H1 (cell line): Measurements from ENCODE around the gene SLC38A5. TPM values are rescaled to one million over a fixed set of nuclear protein-coding genes. Genes with fewer than 3 reads are reported as not detected.

Source experiments
- CTCF ChIA-PET: fragments of 300-600 bp; sonication (Branson Sonifier 250); formaldehyde crosslinking; loops from one replicate; lab custom pipeline; 2021; ENCODE audit not compliant: partially characterized antibody; lab: Charles Lee
- POLR2A ChIA-PET: fragments of 300-600 bp; sonication (Branson Sonifier 250); formaldehyde crosslinking; loops from one replicate; lab custom pipeline; 2021; ENCODE audit warnings: inconsistent platforms; ENCODE audit not compliant: partially characterized antibody; lab: Charles Lee
- DNase-seq, 2 experiments: peaks; one replicate each; pipeline versions ENCODE4 v3.0.0 to v3.0.0-alpha.2; 2010 to 2022; ENCODE audit warnings: low spot score in 2 of 2, low read depth in 1 of 2, mixed read lengths in 1 of 2
- FAIRE-seq: peaks from 2 replicates; lab custom pipeline; 2011; peaks lifted over from hg19 to GRCh38; lab: Jason Lieb, UNC
- H2AFZ ChIP-seq: 2 replicates; pipeline ENCODE4 v1.8.1; 2012; ENCODE audit warnings: low read length, inconsistent platforms
- H2AK5ac ChIP-seq: 2 replicates; pipeline ENCODE4 v1.6.1; 2013; ENCODE audit warnings: low read depth, low read length
- H2BK120ac ChIP-seq: replicated peaks from 2 replicates; pipeline ENCODE3; 2013; ENCODE audit warnings: low read depth, low read length, inconsistent platforms
- H2BK12ac ChIP-seq: 2 replicates; pipeline ENCODE4 v1.6.1; 2013; ENCODE audit warnings: low read depth, low read length
- H2BK15ac ChIP-seq: 2 replicates; pipeline ENCODE4 v1.6.1; 2013; ENCODE audit warnings: low read length
- H2BK20ac ChIP-seq: 2 replicates; pipeline ENCODE4 v1.6.1; 2013; ENCODE audit warnings: low read length
- H2BK5ac ChIP-seq: 2 replicates; pipeline ENCODE4 v1.6.1; 2013; ENCODE audit warnings: low read depth, low read length
- H3K14ac ChIP-seq: 2 replicates; pipeline ENCODE4 v1.6.1; 2013; ENCODE audit warnings: inconsistent platforms; ENCODE audit not compliant: insufficient read length
- H3K18ac ChIP-seq: 2 replicates; pipeline ENCODE4 v1.6.1; 2013; ENCODE audit warnings: low read length; ENCODE audit errors: extremely low read depth
- H3K23ac ChIP-seq: 2 replicates; pipeline ENCODE4 v1.6.1; 2013; ENCODE audit warnings: inconsistent platforms; ENCODE audit not compliant: insufficient read length
- H3K23me2 ChIP-seq: 2 replicates; pipeline ENCODE4 v1.6.1; 2013; ENCODE audit warnings: low read depth, low read length
- H3K27ac ChIP-seq: 2 replicates; pipeline ENCODE4 v1.6.1; 2011; ENCODE audit warnings: low read depth, low read length, inconsistent platforms
- H3K27me3 ChIP-seq, 4 experiments: replicated peaks in 1 of 4; 1 replicate in 1 of 4; 2 replicates in 3 of 4; pipeline versions ENCODE4 v1.6.1 to v1.8.1; 2011 to 2013; ENCODE audit warnings: low read length in 3 of 4, mild to moderate bottlenecking in 3 of 4, inconsistent platforms in 2 of 4, mixed read lengths in 2 of 4, moderate library complexity in 1 of 4; ENCODE audit not compliant: control insufficient read depth in 3 of 4, insufficient read depth in 3 of 4; ENCODE audit errors: extremely low read depth in 1 of 4
- H3K36me3 ChIP-seq, 4 experiments: 2 replicates each; pipeline versions ENCODE4 v1.6.1 to v1.8.1; 2011 to 2013; ENCODE audit warnings: mild to moderate bottlenecking in 4 of 4, low read length in 3 of 4, moderate library complexity in 2 of 4, control low read depth in 1 of 4, inconsistent platforms in 1 of 4; ENCODE audit not compliant: insufficient read depth in 4 of 4, control insufficient read depth in 2 of 4
- H3K4ac ChIP-seq: replicated peaks from 2 replicates; pipeline ENCODE3; 2013; ENCODE audit warnings: low read length, low read depth, mixed read lengths, inconsistent platforms; ENCODE audit not compliant: insufficient read length
- H3K4me1 ChIP-seq, 4 experiments: replicated peaks in 1 of 4; 1 replicate in 1 of 4; 2 replicates in 3 of 4; pipeline versions ENCODE4 v1.6.1 to v1.8.1; 2011 to 2013; ENCODE audit warnings: low read length in 3 of 4, inconsistent platforms in 2 of 4, mixed read lengths in 1 of 4; ENCODE audit not compliant: insufficient read depth in 4 of 4, control insufficient read depth in 3 of 4
- H3K4me2 ChIP-seq, 2 experiments: 2 replicates each; pipeline versions ENCODE4 v1.6.1 to v1.8.1; 2011 to 2013; ENCODE audit warnings: low read depth in 2 of 2, low read length in 2 of 2, control low read depth in 1 of 2, inconsistent platforms in 1 of 2, mild to moderate bottlenecking in 1 of 2; ENCODE audit not compliant: insufficient read depth in 1 of 2
- H3K4me3 ChIP-seq, 4 experiments: fragments of 200-600, 300-600 bp in 1 of 4; sonication (generic), shearing (Covaris generic), sonication (Bioruptor Twin) in 1 of 4; 2 replicates each; pipeline versions ENCODE4 v1.5.1 to v1.8.1; 2011 to 2016; ENCODE audit warnings: low read length in 4 of 4, low read depth in 3 of 4, control low read depth in 2 of 4, inconsistent platforms in 2 of 4, mild to moderate bottlenecking in 2 of 4, mixed read lengths in 1 of 4, moderate library complexity in 1 of 4; ENCODE audit not compliant: insufficient read depth in 2 of 4; ENCODE audit errors: extremely low read depth in 1 of 4
- H3K56ac ChIP-seq: replicated peaks from 2 replicates; pipeline ENCODE3; 2013; ENCODE audit warnings: low read depth, mild to moderate bottlenecking, mixed read lengths, low read length, inconsistent platforms; ENCODE audit not compliant: insufficient read length
- H3K79me1 ChIP-seq: 2 replicates; pipeline ENCODE4 v1.6.1; 2013; ENCODE audit warnings: low read depth, low read length, control low read depth
- H3K79me2 ChIP-seq, 2 experiments: 2 replicates each; pipeline versions ENCODE4 v1.6.1 to v1.8.1; 2012 to 2013; ENCODE audit warnings: low read length in 2 of 2, mild to moderate bottlenecking in 2 of 2, inconsistent platforms in 1 of 2; ENCODE audit not compliant: insufficient read depth in 2 of 2, control insufficient read depth in 1 of 2
- H3K9ac ChIP-seq, 4 experiments: replicated peaks in 1 of 4; 1 replicate in 1 of 4; 2 replicates in 3 of 4; pipeline versions ENCODE4 v1.6.1 to v1.8.1; 2011 to 2013; ENCODE audit warnings: low read depth in 3 of 4, low read length in 3 of 4, control low read depth in 2 of 4, mild to moderate bottlenecking in 2 of 4, moderate library complexity in 2 of 4, inconsistent platforms in 1 of 4; ENCODE audit errors: extremely low read depth in 1 of 4
- H3K9me3 ChIP-seq, 2 experiments: 2 replicates each; pipeline versions ENCODE4 v1.6.1 to v1.8.1; 2012 to 2013; ENCODE audit warnings: mild to moderate bottlenecking in 2 of 2, moderate library complexity in 2 of 2, control low read depth in 1 of 2, inconsistent platforms in 1 of 2, low read depth in 1 of 2, low read length in 1 of 2, mixed read lengths in 1 of 2; ENCODE audit not compliant: insufficient read depth in 2 of 2
- H4K20me1 ChIP-seq, 2 experiments: replicated peaks in 1 of 2; 2 replicates each; pipeline versions ENCODE3 to v1.8.1; 2011 to 2013; ENCODE audit warnings: inconsistent platforms in 2 of 2, low read length in 2 of 2, mild to moderate bottlenecking in 1 of 2; ENCODE audit not compliant: insufficient read depth in 2 of 2, control insufficient read depth in 1 of 2
- H4K5ac ChIP-seq: 2 replicates; pipeline ENCODE4 v1.6.1; 2013; ENCODE audit warnings: low read length, low read depth, mixed read lengths, inconsistent platforms; ENCODE audit not compliant: insufficient read length
- H4K8ac ChIP-seq: 2 replicates; pipeline ENCODE4 v1.8.0; 2013; ENCODE audit warnings: mild to moderate bottlenecking, moderate library complexity, low read length, inconsistent platforms; ENCODE audit not compliant: insufficient read depth; ENCODE audit errors: extremely low read depth
- H4K91ac ChIP-seq: replicated peaks from 2 replicates; pipeline ENCODE3; 2013; ENCODE audit warnings: low read length, mixed read lengths, inconsistent platforms; ENCODE audit not compliant: insufficient read length
- CTBP2 ChIP-seq: IDR thresholded peaks from 2 replicates; pipeline ENCODE4 v1.7.0; 2011; ENCODE audit warnings: borderline replicate concordance, mild to moderate bottlenecking, moderate library complexity, mixed read lengths, low read length; ENCODE audit not compliant: insufficient read depth, insufficient read length
- SIN3A ChIP-seq, 2 experiments: IDR thresholded peaks in 1 of 2; conservative IDR thresholded peaks in 1 of 2; 2 replicates each; pipeline ENCODE4 v1.6.1; 2011 to 2012; ENCODE audit warnings: low read length in 2 of 2, improper control_type of control experiment in 1 of 2, low read depth in 1 of 2, mild to moderate bottlenecking in 1 of 2
- SP1 ChIP-seq: IDR thresholded peaks from 2 replicates; pipeline ENCODE4 v1.6.1; 2011; ENCODE audit warnings: low read depth, low read length
- SRF ChIP-seq: IDR thresholded peaks from 2 replicates; pipeline ENCODE4 v1.6.1; 2011; ENCODE audit warnings: mild to moderate bottlenecking, low read depth, low read length, moderate library complexity
- TAF7 ChIP-seq: optimal IDR thresholded peaks from 2 replicates; pipeline ENCODE3; 2011; ENCODE audit warnings: low read depth, mild to moderate bottlenecking, inconsistent platforms, low read length, moderate library complexity, borderline replicate concordance
- WGBS, 2 experiments: shearing (Covaris generic) in 1 of 2; methylation state at CpG; one replicate each; pipeline versions ENCODE4 v1.1.6 to v1.1.7; 2013 to 2015; ENCODE audit warnings: low lambda C conversion rate in 2 of 2, mixed read lengths in 2 of 2, inconsistent platforms in 1 of 2, low coverage in 1 of 2, missing lambda C conversion rate in 1 of 2; ENCODE audit not compliant: insufficient replicate concordance in 2 of 2, insufficient coverage in 1 of 2, insufficient read length in 1 of 2; ENCODE audit errors: extremely low coverage in 1 of 2, missing lambda C conversion rate in 1 of 2; 5-methylcytosine and 5-hydroxymethylcytosine counted together
- polyA plus RNA-seq, 7 experiments: library from polyadenylated mRNA; depleted of rRNA in 3 of 7; stranded (reverse) in 5 of 7; unstranded in 2 of 7; fragments of >200 nt in 5 of 7; fragments of 200-250 nt in 2 of 7; gene quantifications; 1 replicate in 5 of 7; 2 replicates in 1 of 7; 4 replicates in 1 of 7; pipeline versions ENCODE4 v1.2.1 to v1.2.3, GENCODE V29; 2011 to 2013; ENCODE audit warnings: missing spikeins in 2 of 7, mixed read lengths in 2 of 7
- total RNA-seq: library from RNA; stranded (reverse); fragmentation: NEBNext Ultra II Directional; extraction: Animal tissue kit (Norgen Biotek cat#: 25700); gene quantifications from 2 replicates; pipeline ENCODE4 v1.2.1, GENCODE V29; 2021
- TF ChIP-seq, protein P1 (sequence below): IDR thresholded peaks from 2 replicates; pipeline ENCODE4 v1.6.1; 2012; ENCODE audit warnings: inconsistent platforms

SLC38A5 gene
- total and polyA plus RNA-seq, 2 of the 8 experiments (the other 6 are each of a cell fraction or from before 2014, with no cell fraction given), result 70.9 to 106 TPM

DNA sequence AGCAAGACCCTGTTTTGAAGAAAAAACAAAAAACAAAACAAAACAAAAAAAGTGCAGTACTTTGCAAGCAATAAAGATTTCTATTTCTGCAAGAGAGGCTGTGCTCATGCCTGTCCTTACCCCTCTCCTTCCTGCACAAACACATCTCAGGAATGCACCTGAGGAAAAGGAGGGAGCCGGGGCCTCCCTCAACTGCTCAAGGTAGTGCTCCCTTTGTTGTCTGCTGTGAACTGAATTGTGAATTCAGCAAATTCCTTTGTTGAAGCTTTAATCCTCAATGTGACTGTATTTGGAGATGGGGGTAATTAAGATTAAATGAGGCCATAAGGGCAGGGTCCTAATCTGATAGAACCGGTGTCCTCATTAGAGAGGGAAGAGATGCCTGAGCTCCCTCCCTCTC lies 19.8 kb upstream of the SLC38A5 start:
- Histone ChIP-seq H3K9me3 (no peaks in the 10 kb centered on the region), H3K56ac (no peak overlapping the region), H3K18ac (no peak overlapping the region), H3K14ac (no peak overlapping the region), H2AFZ (no peak overlapping the region), H3K36me3 (peaks cover 0 to 3% (median 0%) of the 10 kb centered on the region in 4 experiments; a peak in 2 of 8 replicates), H2BK5ac (no peak overlapping the region), H3K23me2 (no peaks in the 10 kb centered on the region), H2BK12ac (no peak overlapping the region), H4K91ac (no peak overlapping the region), H3K23ac (no peak overlapping the region), H3K27me3 (no peaks in the 10 kb centered on the region), H4K5ac (no peak overlapping the region), H4K8ac (no peak overlapping the region), H2BK120ac (no peak overlapping the region), H3K79me2 (no peaks in the 10 kb centered on the region), H3K27ac (no peak overlapping the region), H3K79me1 (no peaks in the 10 kb centered on the region), H4K20me1 (no peaks in the 10 kb centered on the region), H3K4me3 (no peak overlapping the region), H3K4me1 (no peaks in the 10 kb centered on the region; a peak in 1 of 7 replicates), H2BK20ac (no peak overlapping the region), H3K4ac (no peak overlapping the region), H2BK15ac (no peak overlapping the region), H2AK5ac (no peak overlapping the region), H3K9ac (no peak overlapping the region), H3K4me2 (no peak overlapping the region)
- DNase-seq (no peak), FAIRE-seq (no peak)
- WGBS, 2 experiments, result 100% methylated on average over 1 of the region's 2 CpGs; no CpG with 5 or more reads in 1 of the 2 experiments
- ChIA-PET CTCF (no interaction called here), POLR2A (interaction anchor here (1.6 kb wide), 1 partner anchor 16 kb away, joined by 4 read pairs; no protein-coding TSS in a partner anchor)
- TF ChIP-seq TAF7 (no peak), SRF (no peak), SP1 (no peak), CTBP2 (no peak), SIN3A (conservative IDR thresholded peaks at IDR 0.05 in 1 of 2, IDR thresholded peaks at IDR 0.05 in 1 of 2; ENCODE audit: low read depth in 1 of 2, low read length in 2 of 2) (no peak)
- TF ChIP-seq, protein P1, sequence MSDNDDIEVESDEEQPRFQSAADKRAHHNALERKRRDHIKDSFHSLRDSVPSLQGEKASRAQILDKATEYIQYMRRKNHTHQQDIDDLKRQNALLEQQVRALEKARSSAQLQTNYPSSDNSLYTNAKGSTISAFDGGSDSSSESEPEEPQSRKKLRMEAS, result no peak
